Umbilical cord (tissue), 2 donors: ENCODE measurements around the gene FAM124A. TPM values are rescaled to one million over a fixed set of nuclear protein-coding genes. Genes with fewer than 3 reads are reported as not detected.

ENCODE experiments used
- DNase-seq: peaks from one replicate; pipeline ENCODE4 v3.0.0-alpha.2; 2015; ENCODE audit warnings: low spot score
- total RNA-seq: library from RNA; depleted of rRNA; stranded (reverse); fragments of >200 nt; gene quantifications from one replicate; pipeline ENCODE4 v1.2.3, GENCODE V29; 2014; ENCODE audit warnings: low replicate concordance; ENCODE audit not compliant: insufficient read depth

FAM124A gene
- total RNA-seq, result 3.6 TPM

- no peak for DNase-seq
These were observed at the start of gene FAM124A for GRCh38 chr13:51222037-51222685. Gene FAM124A, plus strand, starts transcription at chr13:51222398. Its CDS starts 104 bp downstream, at chr13:51222502.

GRCh38 chr13:51175021-51175420 is 47.2 kb upstream of the FAM124A start:
- no peak for DNase-seq

- DNase-seq, result no peak
These were observed 46.6 kb upstream of the FAM124A start for GRCh38 chr13:51175639-51176038.

GRCh38 chr13:51177188-51177587 is 45.0 kb upstream of the FAM124A start:
- no peak for DNase-seq

GRCh38 chr13:51178456-51179074 is 43.6 kb upstream of the FAM124A start:
- DNase-seq, result no peak

- DNase-seq, result no peak
These were observed 42.7 kb upstream of the FAM124A start for GRCh38 chr13:51179432-51179971.

GRCh38 chr13:51180853-51181511 is 41.2 kb upstream of the FAM124A start:
- DNase-seq, result no peak

GRCh38 chr13:51181786-51182383 is 40.3 kb upstream of the FAM124A start:
- no peak for DNase-seq

- DNase-seq, result no peak
These were observed 30.5 kb upstream of the FAM124A start for GRCh38 chr13:51191743-51192142.

- no peak for DNase-seq
These were observed 29.9 kb upstream of the FAM124A start for GRCh38 chr13:51192348-51192747.

- DNase-seq, result no peak
These were observed 28.8 kb upstream of the FAM124A start for GRCh38 chr13:51193387-51193786.

GRCh38 chr13:51194942-51195341 is 27.3 kb upstream of the FAM124A start:
- DNase-seq, result no peak

- no peak for DNase-seq
These were observed 20.3 kb upstream of the FAM124A start for GRCh38 chr13:51201886-51202285.

GRCh38 chr13:51202477-51203046 is 19.6 kb upstream of the FAM124A start:
- no peak for DNase-seq

GRCh38 chr13:51206584-51206983 is 15.6 kb upstream of the FAM124A start:
- DNase-seq, result no peak

GRCh38 chr13:51207881-51208280 is 14.3 kb upstream of the FAM124A start:
- DNase-seq, result no peak

GRCh38 chr13:51208716-51209115 is 13.5 kb upstream of the FAM124A start:
- DNase-seq, result no peak

- no peak for DNase-seq
These were observed 10.3 kb upstream of the FAM124A start for GRCh38 chr13:51211910-51212309.

GRCh38 chr13:51212758-51213157 is 9.4 kb upstream of the FAM124A start:
- no peak for DNase-seq

GRCh38 chr13:51213173-51213728 is 8.9 kb upstream of the FAM124A start:
- no peak for DNase-seq

- no peak for DNase-seq
These were observed 3.6 kb upstream of the FAM124A start for GRCh38 chr13:51218626-51219025.

GRCh38 chr13:51220706-51221105 is 1.5 kb upstream of the FAM124A start:
- DNase-seq, result no peak
